ENCODE data around the gene DXO.
"Not testable (repeated sequence)": the region's sequence is repeated elsewhere in the genome, so short reads cannot be mapped to it uniquely, and the experiment has no call there.

DXO gene

GRCh38 chr6:31980195-31980876, 8.4 kb upstream of the DXO start:
- DNase-seq (ENCODE audit: low read depth) = not testable (repeated sequence)

- no peak for DNase-seq (ENCODE audit: low read depth)
These were observed 7.4 kb upstream of the DXO start for GRCh38 chr6:31979238-31979898.

- DNase-seq (ENCODE audit: low read depth) = no peak
These were observed 6.9 kb upstream of the DXO start for GRCh38 chr6:31978831-31979230.

- DNase-seq (ENCODE audit: low read depth) = no peak
These were observed 6.0 kb upstream of the DXO start for GRCh38 chr6:31977816-31978431.

- DNase-seq (ENCODE audit: low read depth) = not testable (repeated sequence)
These were observed 4.1 kb upstream of the DXO start for GRCh38 chr6:31976065-31976464.

GRCh38 chr6:31972709-31973350, 892 bp upstream of the DXO start:
- no peak for DNase-seq (ENCODE audit: low read depth)

- DNase-seq (ENCODE audit: low read depth) = no peak
These were observed 502 bp downstream of the DXO start for GRCh38 chr6:31971279-31971992.

GRCh38 chr6:31970604-31971271, 1.2 kb downstream of the DXO start:
- no peak for DNase-seq (ENCODE audit: low read depth)

- no peak for DNase-seq (ENCODE audit: low read depth)
These were observed 2.0 kb downstream of the DXO start for GRCh38 chr6:31969712-31970603.

- DNase-seq (ENCODE audit: low read depth) = no peak
These were observed 2.9 kb downstream of the DXO start for GRCh38 chr6:31968791-31969711.

- DNase-seq (ENCODE audit: low read depth) = no peak
These were observed 3.6 kb downstream of the DXO start for GRCh38 chr6:31968326-31968725.

- DNase-seq (ENCODE audit: low read depth) = no peak
These were observed 4.0 kb downstream of the DXO start for GRCh38 chr6:31967926-31968320.

- no peak for DNase-seq (ENCODE audit: low read depth)
These were observed 4.7 kb downstream of the DXO start for GRCh38 chr6:31966997-31967925.

GRCh38 chr6:31966506-31966905, 5.4 kb downstream of the DXO start:
- no peak for DNase-seq (ENCODE audit: low read depth)

- no peak for DNase-seq (ENCODE audit: low read depth)
These were observed 6.2 kb downstream of the DXO start for GRCh38 chr6:31965700-31966099.

- DNase-seq (ENCODE audit: low read depth) = no peak
These were observed 8.0 kb downstream of the DXO start for GRCh38 chr6:31963921-31964320.

GRCh38 chr6:31961616-31962015, 10.3 kb downstream of the DXO start:
- no peak for DNase-seq (ENCODE audit: low read depth)
